ENCODE data around the gene HOXD4. TPM values are rescaled to one million over a fixed set of nuclear protein-coding genes. Genes with fewer than 3 reads are reported as not detected.

The HOXD4 gene
- total and polyA plus RNA-seq, 10 of the 15 experiments (the other 5 are each of a cell fraction or from before 2014, with no cell fraction given): 0.07 TPM; not detected in 9

DNA sequence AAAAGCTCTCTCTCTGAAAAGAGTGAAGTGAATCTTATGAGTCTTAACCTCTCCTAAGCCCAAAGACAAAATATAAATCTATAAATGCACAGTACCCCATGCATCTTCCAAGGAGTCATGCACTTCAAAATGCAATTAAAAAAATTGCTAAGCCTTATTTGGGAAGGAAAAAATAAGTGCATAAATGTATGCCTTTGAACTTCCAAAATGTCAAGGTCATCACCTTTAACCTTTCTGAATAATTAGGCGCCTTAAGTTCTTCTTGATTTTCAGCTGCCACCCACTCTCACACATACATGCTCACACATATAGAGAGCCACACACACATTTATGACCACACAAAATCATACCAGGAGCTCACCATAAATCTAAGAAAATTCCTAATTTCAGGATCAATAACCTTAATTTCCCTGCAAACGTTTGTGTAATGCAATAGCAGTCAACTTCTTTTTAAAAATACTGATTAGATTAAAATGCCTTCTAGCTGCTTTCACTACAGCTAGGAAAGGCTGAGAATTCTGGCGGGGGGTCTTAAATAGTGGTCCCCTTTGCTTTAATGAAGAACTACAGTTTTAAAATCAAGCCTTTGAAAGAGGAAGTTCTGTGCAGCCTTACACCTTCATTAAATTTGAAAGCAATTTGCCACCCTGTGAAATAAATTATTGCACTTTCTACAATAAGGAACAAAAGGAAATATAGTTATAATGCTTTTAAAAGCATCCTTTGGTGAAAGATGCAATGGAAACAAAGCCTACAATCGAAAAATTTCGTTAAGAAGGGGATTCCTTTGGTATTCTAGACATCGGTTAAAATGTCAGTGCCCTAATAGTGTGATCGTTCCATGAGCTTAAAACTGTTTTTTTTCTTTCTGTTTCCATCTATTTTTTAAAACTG is 40.7 kb upstream of the HOXD4 start:
- TF ChIP-seq SIX5 (IDR thresholded peaks at IDR 0.05; ENCODE audit: low read depth, low read length, severe bottlenecking): no peak
- TF ChIP-seq, protein P1, sequence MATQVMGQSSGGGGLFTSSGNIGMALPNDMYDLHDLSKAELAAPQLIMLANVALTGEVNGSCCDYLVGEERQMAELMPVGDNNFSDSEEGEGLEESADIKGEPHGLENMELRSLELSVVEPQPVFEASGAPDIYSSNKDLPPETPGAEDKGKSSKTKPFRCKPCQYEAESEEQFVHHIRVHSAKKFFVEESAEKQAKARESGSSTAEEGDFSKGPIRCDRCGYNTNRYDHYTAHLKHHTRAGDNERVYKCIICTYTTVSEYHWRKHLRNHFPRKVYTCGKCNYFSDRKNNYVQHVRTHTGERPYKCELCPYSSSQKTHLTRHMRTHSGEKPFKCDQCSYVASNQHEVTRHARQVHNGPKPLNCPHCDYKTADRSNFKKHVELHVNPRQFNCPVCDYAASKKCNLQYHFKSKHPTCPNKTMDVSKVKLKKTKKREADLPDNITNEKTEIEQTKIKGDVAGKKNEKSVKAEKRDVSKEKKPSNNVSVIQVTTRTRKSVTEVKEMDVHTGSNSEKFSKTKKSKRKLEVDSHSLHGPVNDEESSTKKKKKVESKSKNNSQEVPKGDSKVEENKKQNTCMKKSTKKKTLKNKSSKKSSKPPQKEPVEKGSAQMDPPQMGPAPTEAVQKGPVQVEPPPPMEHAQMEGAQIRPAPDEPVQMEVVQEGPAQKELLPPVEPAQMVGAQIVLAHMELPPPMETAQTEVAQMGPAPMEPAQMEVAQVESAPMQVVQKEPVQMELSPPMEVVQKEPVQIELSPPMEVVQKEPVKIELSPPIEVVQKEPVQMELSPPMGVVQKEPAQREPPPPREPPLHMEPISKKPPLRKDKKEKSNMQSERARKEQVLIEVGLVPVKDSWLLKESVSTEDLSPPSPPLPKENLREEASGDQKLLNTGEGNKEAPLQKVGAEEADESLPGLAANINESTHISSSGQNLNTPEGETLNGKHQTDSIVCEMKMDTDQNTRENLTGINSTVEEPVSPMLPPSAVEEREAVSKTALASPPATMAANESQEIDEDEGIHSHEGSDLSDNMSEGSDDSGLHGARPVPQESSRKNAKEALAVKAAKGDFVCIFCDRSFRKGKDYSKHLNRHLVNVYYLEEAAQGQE (IDR thresholded peaks at IDR 0.05; ENCODE audit: low read depth, low read length): no peak
- TF ChIP-seq, protein P2, sequence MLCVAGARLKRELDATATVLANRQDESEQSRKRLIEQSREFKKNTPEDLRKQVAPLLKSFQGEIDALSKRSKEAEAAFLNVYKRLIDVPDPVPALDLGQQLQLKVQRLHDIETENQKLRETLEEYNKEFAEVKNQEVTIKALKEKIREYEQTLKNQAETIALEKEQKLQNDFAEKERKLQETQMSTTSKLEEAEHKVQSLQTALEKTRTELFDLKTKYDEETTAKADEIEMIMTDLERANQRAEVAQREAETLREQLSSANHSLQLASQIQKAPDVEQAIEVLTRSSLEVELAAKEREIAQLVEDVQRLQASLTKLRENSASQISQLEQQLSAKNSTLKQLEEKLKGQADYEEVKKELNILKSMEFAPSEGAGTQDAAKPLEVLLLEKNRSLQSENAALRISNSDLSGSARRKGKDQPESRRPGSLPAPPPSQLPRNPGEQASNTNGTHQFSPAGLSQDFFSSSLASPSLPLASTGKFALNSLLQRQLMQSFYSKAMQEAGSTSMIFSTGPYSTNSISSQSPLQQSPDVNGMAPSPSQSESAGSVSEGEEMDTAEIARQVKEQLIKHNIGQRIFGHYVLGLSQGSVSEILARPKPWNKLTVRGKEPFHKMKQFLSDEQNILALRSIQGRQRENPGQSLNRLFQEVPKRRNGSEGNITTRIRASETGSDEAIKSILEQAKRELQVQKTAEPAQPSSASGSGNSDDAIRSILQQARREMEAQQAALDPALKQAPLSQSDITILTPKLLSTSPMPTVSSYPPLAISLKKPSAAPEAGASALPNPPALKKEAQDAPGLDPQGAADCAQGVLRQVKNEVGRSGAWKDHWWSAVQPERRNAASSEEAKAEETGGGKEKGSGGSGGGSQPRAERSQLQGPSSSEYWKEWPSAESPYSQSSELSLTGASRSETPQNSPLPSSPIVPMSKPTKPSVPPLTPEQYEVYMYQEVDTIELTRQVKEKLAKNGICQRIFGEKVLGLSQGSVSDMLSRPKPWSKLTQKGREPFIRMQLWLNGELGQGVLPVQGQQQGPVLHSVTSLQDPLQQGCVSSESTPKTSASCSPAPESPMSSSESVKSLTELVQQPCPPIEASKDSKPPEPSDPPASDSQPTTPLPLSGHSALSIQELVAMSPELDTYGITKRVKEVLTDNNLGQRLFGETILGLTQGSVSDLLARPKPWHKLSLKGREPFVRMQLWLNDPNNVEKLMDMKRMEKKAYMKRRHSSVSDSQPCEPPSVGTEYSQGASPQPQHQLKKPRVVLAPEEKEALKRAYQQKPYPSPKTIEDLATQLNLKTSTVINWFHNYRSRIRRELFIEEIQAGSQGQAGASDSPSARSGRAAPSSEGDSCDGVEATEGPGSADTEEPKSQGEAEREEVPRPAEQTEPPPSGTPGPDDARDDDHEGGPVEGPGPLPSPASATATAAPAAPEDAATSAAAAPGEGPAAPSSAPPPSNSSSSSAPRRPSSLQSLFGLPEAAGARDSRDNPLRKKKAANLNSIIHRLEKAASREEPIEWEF (IDR thresholded peaks at IDR 0.05; ENCODE audit: insufficient replicate concordance, low read depth, low read length): no peak
- peak; percentile 67; the same call in 1 of the 2 replicates for TF ChIP-seq BMI1 (IDR thresholded peaks at IDR 0.05; ENCODE audit: borderline replicate concordance)
- ChIA-PET POLR2A (interaction anchor here (0.9 kb wide), 1 partner anchor 1051 kb away, joined by 3 read pairs; no protein-coding TSS in a partner anchor), SMC1A (ENCODE audit: uncharacterized antibody, unreplicated experiment) (interaction anchor here (0.6 to 2.0 kb wide), 5 partner anchors 16 to 712 kb away, joined by 3 to 7 read pairs (median 3); no protein-coding TSS in a partner anchor), RAD21 (ENCODE audit: unreplicated experiment) (interaction anchor here (0.9 to 1.1 kb wide), 2 partner anchors 344 to 1032 kb away, joined by 3 read pairs; no protein-coding TSS in a partner anchor), CTCF (interaction anchor here (0.5 to 2.5 kb wide), 20 partner anchors 8 to 1727 kb away, joined by 3 to 12 read pairs (median 4); no protein-coding TSS in a partner anchor)
- Histone ChIP-seq H3K27ac (ENCODE audit: control insufficient read depth, insufficient read depth) (no peak overlapping the region), H3K9ac (ENCODE audit: control insufficient read depth, insufficient read depth, low read length) (no peak overlapping the region), H3K4me2 (ENCODE audit: control insufficient read depth, insufficient read depth) (no peak overlapping the region), H3K79me2 (ENCODE audit: control insufficient read depth, insufficient read depth, low read length) (no peaks in the 10 kb centered on the region), H4K20me1 (ENCODE audit: control insufficient read depth, insufficient read depth) (no peaks in the 10 kb centered on the region), H2AFZ (ENCODE audit: control insufficient read depth, low read depth, low read length) (no peak overlapping the region), H3K27me3 (replicated peaks in 1 of 2; ENCODE audit: control insufficient read depth in 2 of 2, insufficient read depth in 2 of 2, low read length in 1 of 2) (peaks cover 14 to 39% of the 10 kb centered on the region in 2 experiments), H3K9me3 (replicated peaks; ENCODE audit: control insufficient read depth, insufficient read depth, low read length) (peaks cover 3% of the 10 kb centered on the region; the same call in 1 of the 3 replicates), H3K4me1 (ENCODE audit: control insufficient read depth, insufficient read depth, low read length) (no peaks in the 10 kb centered on the region), H3K36me3 (ENCODE audit: control insufficient read depth in 2 of 2, insufficient read depth in 2 of 2, low read length in 1 of 2) (no peaks in the 10 kb centered on the region), H3K4me3 (no peak overlapping the region)
- BruUV-seq (replicated peaks): no TSS peak
- no peak for ATAC-seq
- DNase-seq (ENCODE audit: low read depth, low spot score): no peak
- in situ Hi-C loops (cut with MboI): no loop called here
- 11% methylated on average over 7 of the region's 7 CpGs for WGBS (ENCODE audit: insufficient coverage, insufficient replicate concordance, low lambda C conversion rate, missing lambda C conversion rate)
- intact Hi-C loops (cut with micrococcal nuclease; ENCODE audit: unreplicated experiment): no loop called here
- no peak for FAIRE-seq
